Measurements from ENCODE around the gene IRX1.

Gene IRX1

GRCh38 chr5:3595006-3595961 is at the start of gene IRX1:
IRX1 (plus strand) TSS chr5:3595832; CDS start chr5:3596106, 274 bp downstream.
- no peak for DNase-seq

DNA sequence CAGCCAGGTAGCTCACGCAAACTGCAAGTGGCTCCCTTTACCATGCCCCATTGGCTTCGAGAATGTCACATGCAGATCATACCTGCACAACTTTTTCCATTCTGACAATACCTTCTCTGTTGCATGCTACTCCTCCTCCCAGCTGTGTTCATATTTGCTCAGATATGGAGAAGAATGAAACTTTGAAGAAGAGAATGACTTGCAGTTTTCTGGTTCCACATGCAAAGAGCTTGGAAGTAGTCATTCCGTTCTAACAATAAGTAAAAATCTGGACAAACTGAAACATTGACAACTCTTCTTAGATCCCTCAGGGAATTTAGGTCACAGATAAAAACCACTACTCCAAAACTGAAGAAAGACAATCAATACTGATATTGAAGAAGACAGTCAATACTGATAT is 49.6 kb upstream of the IRX1 start:
- DNase-seq, result no peak

GRCh38 chr5:3564116-3564515 is 31.5 kb upstream of the IRX1 start:
- no peak for DNase-seq

GRCh38 chr5:3564827-3565518 is 30.7 kb upstream of the IRX1 start:
- no peak for DNase-seq

- no peak for DNase-seq
Measured at GRCh38 chr5:3584724-3585531, 10.7 kb upstream of the IRX1 start.

DNA sequence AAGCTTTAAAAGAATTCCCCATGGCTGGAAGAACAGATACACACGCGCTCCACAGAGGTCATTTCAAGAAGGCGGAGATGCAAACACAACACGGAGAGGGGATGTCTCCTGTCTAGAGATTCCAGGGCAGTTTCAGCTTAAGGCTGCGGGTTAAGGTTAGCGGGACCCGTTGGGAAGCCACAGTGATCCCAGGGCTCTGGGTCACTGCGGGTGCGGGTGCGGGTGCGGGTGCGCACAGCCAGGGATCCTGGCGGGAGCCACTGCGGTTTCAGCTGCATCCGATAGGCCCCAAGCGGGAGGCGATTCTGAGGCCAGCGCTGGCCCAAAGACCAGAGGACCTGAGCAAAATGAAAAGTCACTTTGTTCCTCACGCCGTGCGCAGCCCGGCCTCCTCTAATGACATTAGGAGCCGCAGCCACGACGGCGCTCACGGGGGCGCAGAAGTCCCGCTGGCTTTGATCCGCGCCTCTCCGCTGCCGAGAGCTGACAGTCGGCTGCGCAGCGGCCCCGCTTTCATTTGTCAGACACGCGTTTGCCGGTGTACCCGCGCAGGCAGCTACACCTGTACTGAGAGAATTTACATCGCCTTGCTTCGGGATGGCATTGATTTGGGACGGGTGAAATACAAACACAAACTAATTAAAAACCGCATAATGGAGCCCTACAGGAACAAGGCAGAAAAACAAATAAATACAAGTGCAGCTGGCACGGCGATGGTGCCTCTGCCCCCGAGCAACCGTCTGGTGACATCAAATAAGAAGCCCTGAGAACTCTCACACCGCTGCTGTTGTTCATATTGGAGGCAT is 5.3 kb upstream of the IRX1 start:
- no peak for DNase-seq

GRCh38 chr5:3590967-3591900 is 4.4 kb upstream of the IRX1 start:
- DNase-seq, result no peak

GRCh38 chr5:3592298-3592697 is 3.3 kb upstream of the IRX1 start:
- no peak for DNase-seq

DNA sequence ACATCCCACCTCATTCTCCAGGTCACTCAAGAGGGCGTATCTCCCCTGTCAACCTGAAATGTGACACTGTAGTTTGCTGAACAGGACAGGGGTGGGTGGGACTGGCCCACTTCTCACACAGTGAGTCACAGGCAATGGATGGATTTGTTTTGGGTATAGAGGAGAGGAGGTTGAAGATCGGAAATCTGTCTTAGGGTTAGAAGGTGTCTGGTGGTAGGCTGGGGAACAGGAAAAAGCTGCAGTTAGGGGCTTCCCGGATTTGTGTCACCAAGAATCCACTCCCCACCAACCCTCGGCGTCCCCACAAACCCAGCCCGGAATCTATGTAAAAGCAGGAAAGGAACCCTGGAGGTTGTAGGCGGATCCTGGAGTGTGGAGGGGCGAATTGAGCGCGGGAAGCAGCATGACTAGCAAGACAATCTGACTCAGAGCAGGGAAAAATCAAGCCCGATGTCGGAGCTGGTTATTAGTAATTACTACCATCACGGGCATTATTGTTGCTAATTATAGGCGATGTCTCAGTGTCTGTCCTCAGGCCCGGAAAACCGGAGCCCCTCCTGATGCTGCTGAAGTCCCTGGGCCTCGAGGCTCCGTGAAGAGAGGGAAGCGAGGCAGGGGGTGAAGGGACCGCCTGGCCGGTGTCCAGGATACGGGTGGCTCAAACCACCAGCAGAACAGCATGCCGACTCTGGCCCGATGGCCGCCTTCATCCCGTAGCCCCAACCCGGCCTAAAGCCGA is 1.7 kb upstream of the IRX1 start:
- no peak for DNase-seq

- DNase-seq, result no peak
Measured at GRCh38 chr5:3594510-3595005, 1.1 kb upstream of the IRX1 start.

- no peak for DNase-seq
Measured at GRCh38 chr5:3596261-3596825, 711 bp downstream of the IRX1 start.

GRCh38 chr5:3596857-3597166 is 1.2 kb downstream of the IRX1 start:
- no peak for DNase-seq

DNA sequence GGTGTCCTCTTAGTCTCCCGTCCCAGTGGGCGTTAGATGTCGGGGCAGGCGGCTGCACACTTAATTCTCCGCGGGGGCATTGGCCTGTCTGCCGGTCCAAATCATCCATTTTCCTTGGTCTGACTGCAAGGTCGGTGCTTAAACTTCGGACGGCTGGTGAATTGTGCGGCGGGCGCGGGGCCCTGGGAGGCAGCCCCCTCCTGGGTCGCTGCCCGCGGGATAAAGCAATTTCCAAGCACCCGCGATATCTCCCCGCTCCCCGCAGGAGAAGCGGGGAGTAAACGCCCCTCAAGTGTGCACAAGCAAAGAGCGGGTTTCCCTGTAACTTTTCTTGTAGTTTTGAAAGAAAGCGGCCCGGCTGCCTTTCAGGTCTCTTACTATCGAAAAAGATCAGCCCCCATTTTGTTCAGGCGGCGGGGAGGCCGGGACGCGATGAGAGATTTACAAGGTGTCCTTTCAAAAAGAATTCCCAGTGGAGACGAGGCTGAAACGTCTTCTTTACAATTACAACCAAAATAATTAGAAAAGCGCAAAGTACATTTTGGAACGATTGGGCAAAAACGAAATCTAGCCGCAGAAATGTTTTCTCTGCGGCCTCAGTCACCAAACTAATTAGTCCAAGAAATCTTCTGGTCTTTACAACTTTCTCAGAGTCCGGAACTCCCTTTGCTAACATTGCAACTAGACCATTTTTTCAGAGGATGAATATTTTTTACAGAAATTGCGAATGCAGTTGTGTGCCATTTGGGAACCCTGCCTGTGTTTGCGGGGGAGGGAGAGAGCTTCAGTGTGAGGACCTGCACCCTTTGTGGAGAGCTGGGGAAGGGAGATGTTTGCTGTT is 1.8 kb downstream of the IRX1 start:
- DNase-seq, result no peak

GRCh38 chr5:3598207-3598606 is 2.6 kb downstream of the IRX1 start:
- DNase-seq, result no peak

- DNase-seq, result no peak
Measured at GRCh38 chr5:3598769-3599211, 3.2 kb downstream of the IRX1 start.

- DNase-seq, result no peak
Measured at GRCh38 chr5:3599226-3600105, 3.8 kb downstream of the IRX1 start.

DNA sequence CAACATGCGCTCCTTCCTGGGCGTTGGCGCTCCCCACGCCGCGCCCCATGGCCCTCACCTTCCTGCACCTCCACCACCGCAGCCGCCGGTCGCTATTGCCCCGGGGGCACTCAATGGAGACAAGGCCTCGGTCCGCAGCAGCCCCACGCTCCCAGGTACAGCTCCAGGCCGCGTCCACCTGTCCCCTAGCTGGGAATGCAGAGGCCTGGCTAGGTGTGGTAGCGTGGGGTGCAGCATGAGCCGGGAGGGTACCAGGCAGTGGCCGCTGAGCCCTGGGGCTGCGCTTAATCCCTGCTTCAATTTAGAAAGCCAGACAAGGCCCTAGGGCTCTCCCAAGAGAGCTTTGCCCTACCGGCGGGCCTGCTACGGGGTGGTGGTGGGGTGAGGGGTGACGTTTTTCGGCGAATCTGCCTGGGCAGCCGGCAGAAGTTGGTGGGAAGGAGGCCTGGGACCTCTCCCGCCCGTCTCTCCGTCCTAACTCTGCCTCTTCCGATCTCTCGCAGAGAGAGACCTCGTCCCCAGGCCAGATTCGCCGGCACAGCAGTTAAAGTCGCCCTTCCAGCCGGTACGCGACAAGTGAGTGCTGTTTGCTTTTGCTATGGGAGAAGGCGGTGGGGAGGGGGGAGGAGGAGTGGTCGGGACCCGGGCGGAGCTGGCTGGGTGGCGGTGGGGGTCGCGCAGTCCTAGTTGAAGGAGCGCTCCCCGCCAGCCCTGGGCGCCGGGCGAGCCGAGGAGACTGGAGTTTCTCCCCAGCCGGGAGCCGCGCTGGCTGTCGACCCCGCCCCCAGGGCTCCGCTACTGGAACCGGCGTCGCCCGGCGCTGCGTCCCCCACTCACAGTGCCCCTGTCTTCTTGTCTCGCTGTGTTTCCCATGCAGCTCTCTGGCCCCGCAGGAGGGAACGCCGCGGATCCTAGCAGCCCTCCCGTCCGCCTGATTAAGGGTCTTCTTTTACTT is 4.8 kb downstream of the IRX1 start:
- no peak for DNase-seq
